Measurements from ENCODE around the gene RPRD1B. TPM values are rescaled to one million over a fixed set of nuclear protein-coding genes. Genes with fewer than 3 reads are reported as not detected.

RPRD1B gene
- total RNA-seq, 1 donor from 2014 or later, result 84.7 TPM

DNA sequence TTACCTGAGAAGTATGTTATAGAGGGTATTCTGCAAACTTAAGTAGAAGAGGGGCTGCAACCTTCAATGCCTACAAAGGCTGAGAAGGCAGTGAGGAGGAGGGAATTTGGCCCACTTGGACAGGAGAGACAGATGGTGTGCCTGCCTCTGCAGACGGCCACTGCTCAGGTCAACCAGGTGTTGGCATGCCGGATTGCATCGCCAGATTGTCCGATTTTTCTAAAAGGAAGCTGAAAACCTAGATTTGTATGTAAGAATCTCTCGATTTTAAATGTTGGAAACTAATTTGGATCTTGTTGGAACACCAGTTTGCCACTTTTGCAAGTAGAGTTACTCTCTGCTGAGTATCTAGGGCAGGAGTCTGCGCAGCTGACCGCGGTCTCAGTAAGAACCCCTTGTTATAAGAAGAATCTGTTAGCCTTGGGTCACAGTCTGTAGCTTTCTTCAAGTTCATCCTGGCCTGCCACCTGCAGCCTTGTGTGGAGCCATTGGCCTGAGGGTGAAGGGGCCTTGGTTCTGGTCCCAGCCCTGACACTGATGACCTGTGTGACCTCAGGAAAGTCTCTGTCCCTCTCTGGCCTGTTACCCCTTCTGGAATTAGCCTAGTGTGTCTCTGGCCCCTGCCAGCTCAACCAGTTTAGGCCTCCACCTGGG lies 77.1 kb downstream of the RPRD1B start:
- ATAC-seq, result no peak
- intact Hi-C loops (cut with DNase I), result no loop called here
- no peak for DNase-seq (ENCODE audit: missing footprints)

DNA sequence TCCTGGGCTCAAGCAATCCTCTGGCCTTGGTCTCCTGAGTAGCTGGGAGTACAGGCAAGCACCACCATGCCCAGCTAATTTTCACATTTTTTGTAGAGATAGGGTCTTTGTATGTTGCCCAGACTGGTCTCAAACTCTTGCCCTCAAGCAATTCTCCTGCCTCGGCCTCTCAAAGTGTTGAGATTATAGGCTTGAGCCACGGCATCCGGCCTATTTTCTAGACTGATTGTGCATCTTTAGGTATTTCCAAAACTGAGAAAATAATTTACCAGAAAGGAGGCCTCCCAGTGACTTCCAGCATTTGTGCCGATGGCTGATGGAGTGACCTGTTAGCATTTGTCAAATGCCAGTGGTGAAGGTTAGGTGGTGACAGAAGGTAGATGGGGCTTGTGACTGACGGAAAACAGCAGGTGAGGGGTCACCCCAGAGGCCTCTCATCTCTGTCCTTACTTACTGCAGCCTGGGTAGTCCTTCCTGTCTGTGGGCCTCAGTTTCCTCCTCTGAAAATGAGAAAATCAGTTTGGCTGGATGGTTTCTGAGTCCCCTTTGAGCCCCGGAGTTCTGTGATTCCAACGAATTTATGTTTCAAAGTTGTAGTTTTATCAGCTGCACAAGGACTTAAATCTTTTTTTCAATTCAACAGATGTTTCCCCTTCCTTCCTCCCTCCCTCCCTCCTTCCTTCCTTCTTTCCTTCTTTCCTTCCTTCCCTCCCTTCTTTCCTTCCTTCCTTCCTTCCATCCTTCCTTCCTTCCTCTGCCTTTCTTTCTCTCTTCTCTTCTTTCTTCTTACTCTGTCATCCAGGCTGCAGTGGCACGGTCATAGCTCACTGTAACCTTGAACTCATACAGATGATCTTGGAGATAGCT lies 78.1 kb downstream of the RPRD1B start:
- intact Hi-C loops (cut with DNase I), result no loop called here
- no peak for ATAC-seq
- no peak for DNase-seq (ENCODE audit: missing footprints)

DNA sequence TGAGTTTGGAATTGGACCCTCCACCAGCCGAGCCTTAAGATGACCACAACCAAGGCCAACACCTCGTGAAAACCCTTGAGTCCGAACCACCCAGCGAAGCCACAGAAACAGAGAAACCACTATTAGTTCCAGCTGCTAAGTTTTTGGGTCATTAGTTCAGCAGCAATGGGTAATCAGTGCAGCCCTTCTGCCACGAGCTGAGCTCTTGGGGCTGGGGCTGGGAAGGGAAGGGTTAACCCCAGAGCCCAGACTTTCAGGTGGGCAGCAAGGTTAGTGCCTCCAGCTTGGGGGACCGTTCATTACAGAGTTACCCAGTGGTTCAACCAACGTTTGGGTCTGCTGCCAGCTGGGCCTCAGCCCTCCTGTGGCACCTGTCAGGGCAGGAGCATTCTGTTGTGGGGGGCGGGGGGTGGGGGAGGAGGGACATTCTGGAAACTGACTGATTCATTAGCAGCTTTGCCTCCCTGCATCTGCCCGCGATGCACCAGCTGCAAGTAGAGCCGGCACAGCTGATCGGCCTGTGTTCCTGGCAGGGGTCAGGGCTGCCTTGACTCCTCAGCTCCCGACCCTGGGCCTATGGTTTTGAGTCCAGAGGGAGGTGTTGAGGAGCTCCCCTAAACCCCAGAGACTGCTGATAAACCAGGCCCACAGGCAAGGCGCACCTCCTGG lies 78.8 kb downstream of the RPRD1B start:
- DNase-seq (ENCODE audit: missing footprints), result no peak
- ATAC-seq, result no peak
- intact Hi-C loops (cut with DNase I), result no loop called here

DNA sequence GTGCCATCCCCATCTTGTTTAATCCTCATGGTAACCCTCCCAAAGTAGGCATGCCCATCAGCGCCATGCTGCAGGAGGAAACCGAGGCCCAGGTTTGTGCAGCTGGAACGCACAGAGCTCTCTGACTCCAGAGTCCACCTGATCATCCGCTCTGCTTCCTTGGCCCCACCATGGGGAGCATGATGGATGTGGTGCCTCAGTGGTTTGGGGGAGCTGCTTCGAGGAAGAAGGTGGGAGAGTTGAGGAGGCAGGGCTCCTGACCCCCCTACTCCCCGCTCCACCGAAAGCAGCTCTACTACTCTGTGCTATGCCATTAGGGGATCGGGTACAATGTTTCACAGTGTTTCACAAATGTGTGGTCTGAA lies 79.4 kb downstream of the RPRD1B start:
- intact Hi-C loops (cut with DNase I), result loop anchor here (1.0 kb wide), 1 partner anchor 10 kb away; no protein-coding TSS in a partner anchor
- ATAC-seq (no peak), DNase-seq (ENCODE audit: missing footprints) (no peak)

DNA sequence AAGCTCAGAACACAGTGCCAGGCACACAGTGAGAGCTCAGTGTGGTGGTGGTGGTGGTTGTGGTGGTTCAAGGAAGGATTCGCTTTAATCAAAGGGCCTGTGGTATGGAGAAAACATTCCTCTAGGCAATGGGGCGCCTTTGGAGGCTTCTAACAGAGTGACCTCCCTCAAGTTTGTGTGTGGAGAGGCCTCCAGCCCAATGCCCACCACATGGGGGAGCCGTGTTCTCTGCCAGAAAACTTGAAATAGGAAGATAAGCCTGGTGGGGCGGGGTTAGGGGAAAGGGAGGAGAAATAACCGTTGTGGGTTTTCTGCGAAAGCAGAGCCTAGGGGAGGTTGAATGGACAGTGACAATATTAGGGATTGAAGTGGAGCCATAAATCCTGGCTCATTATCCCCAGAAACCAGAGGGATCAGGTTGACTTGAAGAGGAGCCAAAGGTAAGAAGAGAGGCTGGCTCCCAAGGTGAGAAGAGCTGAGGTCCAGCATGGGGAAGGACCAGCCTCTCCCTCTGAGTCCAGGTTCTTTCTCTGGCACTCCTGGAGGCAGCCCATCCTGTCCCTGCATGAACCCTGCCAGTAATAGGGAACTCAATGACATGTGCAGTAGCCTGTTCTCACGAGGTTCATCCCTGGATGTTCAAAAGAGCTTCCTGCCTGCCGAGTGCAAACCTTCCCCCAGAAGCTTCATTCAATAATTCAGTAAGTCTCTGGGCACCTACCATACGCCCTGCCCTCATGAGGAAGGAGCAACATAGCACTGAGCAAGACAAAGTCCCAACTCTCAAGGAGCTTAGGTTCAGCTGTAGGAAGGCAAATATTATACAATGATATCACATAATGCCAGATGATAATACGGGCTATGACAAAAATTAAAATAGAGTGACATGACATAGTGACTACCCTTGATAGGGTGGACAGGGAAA lies 80.1 kb downstream of the RPRD1B start:
- intact Hi-C loops (cut with DNase I), result loop anchor here (1.0 kb wide), 1 partner anchor 10 kb away; no protein-coding TSS in a partner anchor
- ATAC-seq, result no peak
- no peak for DNase-seq (ENCODE audit: missing footprints)

DNA sequence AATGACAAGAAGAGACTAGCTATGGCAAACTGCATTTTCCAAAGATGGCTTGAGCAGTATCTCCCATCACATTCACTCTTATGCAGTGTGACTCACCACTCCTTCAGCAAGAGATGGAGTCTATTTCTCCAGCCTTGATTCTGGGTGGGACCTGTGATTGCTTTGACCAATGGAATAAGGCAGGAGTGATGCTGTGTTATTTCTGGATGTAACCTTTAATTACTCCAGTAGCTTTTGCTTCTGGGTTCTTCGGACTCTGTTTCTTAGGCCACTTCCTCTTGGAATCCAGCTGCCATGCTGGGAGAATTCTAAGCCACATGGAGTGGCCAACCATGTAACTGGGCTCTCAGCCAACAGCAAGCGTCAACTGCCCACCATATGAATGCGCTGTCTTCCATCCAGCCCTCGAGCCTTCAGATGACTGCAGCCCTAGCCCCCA lies 80.8 kb downstream of the RPRD1B start:
- ATAC-seq (no peak), DNase-seq (ENCODE audit: missing footprints) (no peak)
- intact Hi-C loops (cut with DNase I), result no loop called here

DNA sequence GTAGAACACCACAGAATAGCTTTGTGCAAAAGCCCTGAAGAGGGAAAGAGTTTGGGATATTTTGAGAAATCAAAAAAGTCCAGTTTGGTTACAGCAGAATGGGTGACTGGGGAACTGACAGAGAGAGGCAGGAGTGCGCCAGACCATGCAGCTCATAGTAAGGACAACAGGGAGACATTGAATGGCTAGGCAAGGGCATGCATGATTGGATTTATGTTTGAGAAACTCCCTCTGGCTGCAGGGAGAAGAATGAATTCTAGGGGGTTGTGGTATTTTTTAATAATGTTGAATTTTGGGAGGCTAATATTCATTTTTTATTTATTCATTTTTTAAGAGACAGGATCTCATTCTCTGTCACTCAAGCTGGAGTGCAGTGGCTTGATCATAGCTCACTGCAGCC lies 81.7 kb downstream of the RPRD1B start:
- ATAC-seq (no peak), DNase-seq (ENCODE audit: missing footprints) (no peak)
- intact Hi-C loops (cut with DNase I), result no loop called here

DNA sequence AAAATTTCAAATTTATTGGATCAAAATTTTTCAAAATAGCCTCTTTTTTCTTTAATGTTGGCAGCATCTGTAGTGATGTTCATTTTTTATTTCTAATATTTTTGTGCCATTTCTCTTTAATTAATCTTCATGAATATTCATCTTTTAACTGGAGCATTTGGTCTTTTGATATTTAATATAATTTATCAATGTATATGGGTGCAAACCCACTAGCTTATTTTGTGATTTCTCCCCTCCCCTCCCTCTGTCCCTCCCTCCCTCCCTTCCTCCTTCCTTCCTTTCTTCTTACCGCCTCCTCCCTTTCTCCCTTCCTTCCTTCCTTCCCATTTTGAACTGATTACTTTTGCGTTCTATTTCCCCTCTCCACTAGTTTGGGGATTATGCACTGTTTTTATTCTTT lies 82.3 kb downstream of the RPRD1B start:
- intact Hi-C loops (cut with DNase I), result no loop called here
- ATAC-seq (no peak), DNase-seq (ENCODE audit: missing footprints) (no peak)

DNA sequence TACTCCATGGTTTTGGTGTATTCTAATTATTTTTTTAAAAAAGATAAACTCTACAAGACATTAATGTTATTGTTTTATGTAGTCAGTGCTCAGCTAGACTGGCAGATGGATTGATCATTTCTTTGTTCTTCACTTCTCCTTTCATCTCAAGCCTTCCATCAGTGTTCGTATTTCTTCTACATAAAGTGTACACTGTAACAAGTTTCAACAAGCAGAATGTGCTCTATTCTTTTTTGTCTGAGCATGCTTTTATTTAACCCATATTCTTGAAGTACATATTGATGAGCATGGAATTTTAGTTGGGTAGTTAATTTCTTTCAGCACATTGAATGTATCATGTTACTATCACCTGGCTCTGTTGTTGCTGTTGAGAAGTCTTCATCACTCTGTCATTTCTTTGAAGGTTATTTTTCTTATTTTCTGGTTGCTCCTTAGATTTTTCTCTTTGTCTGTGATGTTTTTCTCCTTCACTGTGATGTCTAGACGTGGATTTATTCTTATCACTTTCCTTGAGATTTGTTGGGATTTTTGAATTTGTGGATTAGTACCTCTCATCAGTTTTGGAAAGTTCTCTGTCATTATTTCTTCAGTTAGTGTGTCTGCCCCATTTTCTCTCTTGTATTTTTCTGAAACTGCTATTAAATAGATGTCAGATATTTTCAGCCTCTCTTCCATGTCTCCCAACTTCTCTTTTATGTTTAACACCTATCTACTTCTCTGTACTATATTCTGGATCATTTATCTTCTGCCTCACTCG lies 83.0 kb downstream of the RPRD1B start:
- intact Hi-C loops (cut with DNase I), result no loop called here
- ATAC-seq (no peak), DNase-seq (ENCODE audit: missing footprints) (no peak)

DNA sequence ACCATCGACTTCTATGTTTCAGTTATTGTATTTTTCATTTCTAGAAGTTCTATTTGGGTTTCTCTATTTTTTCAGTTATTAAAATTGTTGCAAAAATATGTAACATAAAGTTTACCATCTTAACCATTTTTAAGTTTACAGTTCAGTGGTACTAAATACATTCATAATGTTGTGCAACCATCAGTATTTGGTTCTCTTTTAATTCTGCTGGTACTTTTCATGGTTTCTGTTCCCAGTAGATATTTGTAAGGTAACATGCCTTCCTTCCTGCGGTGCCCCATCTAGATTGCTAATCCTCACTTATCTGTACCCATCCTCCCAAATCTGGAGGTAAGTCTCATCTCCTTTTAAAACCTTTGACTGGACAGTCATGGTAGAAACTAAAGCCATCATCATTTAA lies 83.7 kb downstream of the RPRD1B start:
- no peak for ATAC-seq
- intact Hi-C loops (cut with DNase I), result no loop called here
- no peak for DNase-seq (ENCODE audit: missing footprints)

DNA sequence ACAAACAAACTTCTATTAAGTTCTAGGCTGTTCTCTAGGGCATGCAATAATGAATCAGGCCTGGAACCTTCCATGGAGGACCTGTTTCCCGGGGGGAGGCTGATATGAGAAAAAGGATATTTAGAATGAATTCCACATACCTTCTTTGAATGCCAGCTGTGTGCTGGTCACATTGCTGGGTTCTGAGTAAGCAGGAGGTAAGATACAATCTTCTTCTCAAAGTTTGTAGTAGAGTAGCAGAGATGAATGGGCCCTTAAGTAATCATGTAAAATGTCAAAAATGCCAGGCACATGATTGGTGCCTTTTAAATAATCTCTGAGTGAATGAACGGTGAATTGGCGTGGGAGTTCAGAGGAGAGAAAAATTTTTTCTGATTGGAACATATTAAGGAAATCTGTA lies 84.1 kb downstream of the RPRD1B start:
- ATAC-seq (no peak), DNase-seq (ENCODE audit: missing footprints) (no peak)
- intact Hi-C loops (cut with DNase I), result no loop called here

DNA sequence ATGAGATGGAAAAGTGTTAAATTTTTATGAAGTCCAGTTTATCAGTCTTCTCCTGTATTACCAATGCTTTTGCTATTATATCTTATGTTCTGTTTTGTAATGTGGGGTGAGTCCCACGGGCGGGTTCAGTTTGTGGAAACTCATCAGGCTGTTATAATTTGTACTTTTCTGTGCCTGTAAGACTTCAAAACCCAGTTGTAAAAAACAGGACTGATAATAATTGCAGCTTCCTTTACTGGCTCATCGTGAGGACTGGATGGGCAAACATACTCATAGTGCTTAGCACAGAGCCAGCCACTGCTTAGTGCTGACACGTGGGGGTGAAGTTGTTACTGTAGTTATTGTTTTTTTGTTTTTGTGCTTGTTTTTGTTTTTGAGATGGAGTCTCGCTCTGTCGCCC lies 85.9 kb downstream of the RPRD1B start:
- intact Hi-C loops (cut with DNase I), result no loop called here
- ATAC-seq (no peak), DNase-seq (ENCODE audit: missing footprints) (no peak)

DNA sequence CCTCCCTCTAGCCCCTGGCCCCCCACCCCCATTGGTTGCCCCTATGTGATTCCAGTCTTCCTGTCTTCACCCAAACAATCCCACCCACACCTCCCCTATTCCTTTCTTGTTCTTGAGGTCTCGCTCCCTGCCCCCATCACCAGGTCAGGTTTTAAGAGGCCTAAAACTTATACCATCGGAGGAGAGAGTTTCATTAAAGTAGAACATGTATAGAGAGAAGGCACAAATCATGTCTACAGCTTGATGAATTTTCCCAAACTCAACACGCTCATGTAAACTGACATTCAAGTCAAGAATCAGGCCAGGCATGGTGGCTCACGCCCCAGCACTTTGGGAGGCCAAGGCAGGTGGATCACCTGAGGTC lies 87.1 kb downstream of the RPRD1B start:
- intact Hi-C loops (cut with DNase I), result no loop called here
- DNase-seq (ENCODE audit: missing footprints) (no peak), ATAC-seq (no peak)

DNA sequence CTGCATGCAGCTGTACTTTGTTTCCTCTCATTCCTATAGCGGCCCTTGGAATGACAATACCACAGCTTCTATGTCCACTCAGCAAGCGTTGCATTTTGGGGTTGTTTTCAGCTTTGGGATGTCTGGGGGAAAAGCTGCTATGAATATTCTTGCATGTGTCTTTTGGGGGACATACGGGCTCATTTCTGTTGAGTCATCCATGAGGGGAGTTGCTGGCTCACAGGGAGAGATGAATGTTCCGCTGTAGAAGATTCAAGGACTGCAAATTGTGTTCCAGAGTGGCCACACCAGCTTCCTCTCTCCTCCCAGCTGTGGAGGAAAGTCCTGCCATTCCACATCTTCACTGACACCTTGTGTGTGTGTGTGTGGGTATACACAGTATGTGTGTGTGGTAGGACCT lies 88.2 kb downstream of the RPRD1B start:
- no peak for ATAC-seq
- DNase-seq (ENCODE audit: missing footprints), result no peak
- intact Hi-C loops (cut with DNase I), result no loop called here

DNA sequence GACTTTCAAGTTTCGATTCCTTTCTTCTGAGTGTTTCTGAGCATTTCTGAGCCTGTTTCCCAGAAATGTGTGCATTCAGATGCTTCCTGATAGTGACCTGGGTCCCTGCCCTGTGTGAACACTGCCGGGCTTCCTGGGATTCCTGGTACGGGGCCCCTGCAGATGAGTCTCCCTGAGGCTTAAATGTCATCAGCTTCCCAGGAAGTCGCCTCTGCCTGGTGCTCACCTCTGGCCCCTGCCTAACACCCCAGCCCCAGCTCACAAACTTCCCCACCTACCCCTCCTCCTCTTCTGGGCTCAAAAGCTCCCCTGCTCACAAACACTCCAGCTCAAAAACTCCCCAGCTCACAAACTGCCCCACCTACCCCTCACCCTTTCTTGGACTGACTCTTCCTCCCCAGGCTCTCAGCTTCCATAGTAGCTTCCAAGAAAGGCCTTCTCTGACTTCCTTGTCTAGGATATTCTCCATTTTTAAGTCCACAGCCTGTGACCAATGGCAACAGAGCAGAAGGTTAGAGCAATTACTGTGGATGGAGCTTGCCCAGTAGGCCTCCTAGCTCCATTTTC lies 89.6 kb downstream of the RPRD1B start:
- intact Hi-C loops (cut with DNase I), result loop anchor here (1.0 kb wide), 1 partner anchor 10 kb away; no protein-coding TSS in a partner anchor
- ATAC-seq (no peak), DNase-seq (ENCODE audit: missing footprints) (no peak)

DNA sequence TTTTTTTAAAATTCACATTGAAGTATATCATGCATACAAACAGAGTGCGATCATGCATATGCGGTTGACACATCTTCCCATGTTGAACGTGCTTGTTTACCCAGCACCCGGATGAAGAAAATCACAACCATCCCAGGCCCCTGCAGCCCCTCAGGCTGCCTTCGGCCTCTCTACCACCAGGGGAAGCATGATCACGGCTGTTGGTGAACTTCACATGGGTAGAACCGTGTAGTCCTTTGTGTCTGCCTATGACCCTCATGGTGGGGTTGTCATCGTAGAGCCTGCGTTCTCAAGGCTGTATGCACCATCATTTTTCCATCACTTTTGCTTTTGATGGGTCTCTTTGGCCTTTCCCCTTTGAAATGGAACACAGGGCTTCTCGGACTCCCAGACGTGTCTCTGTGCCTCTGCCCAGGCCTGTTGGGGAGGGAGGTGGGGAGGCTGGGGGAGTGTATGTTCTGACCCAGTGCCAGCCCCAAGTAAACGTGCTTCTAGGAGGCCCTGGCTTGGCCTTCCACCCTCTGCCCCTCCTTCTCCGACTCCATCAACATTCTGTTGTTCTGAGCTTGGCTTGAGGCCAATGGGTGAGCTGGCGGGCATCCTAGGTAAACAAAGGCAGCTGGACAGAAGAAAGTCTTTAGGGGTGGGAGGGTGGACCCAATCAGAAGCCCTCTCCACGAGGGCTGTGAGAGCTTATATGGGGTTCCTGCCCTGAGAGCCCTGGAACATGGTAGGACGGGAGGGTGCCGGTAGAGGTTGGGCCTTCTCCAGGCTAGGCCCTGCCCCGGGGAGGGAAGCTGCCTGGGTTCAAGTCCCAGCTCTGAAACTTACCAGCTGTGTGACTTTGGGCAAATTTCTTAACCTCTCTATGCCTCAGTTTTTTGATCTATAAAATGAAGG lies 91.9 kb downstream of the RPRD1B start:
- intact Hi-C loops (cut with DNase I), result loop anchor here (5.0 kb wide), 1 partner anchor 48 kb away; no protein-coding TSS in a partner anchor

More for the DNA sequence above, 91.9 kb downstream of the RPRD1B start:
- ATAC-seq (peak; percentile 44), DNase-seq (ENCODE audit: missing footprints) (peak; percentile 75)

All from Right ventricle myocardium inferior (tissue), 1 donor.